ENCODE measurements around the gene RHOF. TPM values are rescaled to one million over a fixed set of nuclear protein-coding genes. Genes with fewer than 3 reads are reported as not detected.

Gene RHOF
- total and polyA plus RNA-seq, 2 of the 13 experiments (the other 11 are each of a cell fraction or from before 2014, with no cell fraction given) = 14.6 to 32.2 TPM

DNA sequence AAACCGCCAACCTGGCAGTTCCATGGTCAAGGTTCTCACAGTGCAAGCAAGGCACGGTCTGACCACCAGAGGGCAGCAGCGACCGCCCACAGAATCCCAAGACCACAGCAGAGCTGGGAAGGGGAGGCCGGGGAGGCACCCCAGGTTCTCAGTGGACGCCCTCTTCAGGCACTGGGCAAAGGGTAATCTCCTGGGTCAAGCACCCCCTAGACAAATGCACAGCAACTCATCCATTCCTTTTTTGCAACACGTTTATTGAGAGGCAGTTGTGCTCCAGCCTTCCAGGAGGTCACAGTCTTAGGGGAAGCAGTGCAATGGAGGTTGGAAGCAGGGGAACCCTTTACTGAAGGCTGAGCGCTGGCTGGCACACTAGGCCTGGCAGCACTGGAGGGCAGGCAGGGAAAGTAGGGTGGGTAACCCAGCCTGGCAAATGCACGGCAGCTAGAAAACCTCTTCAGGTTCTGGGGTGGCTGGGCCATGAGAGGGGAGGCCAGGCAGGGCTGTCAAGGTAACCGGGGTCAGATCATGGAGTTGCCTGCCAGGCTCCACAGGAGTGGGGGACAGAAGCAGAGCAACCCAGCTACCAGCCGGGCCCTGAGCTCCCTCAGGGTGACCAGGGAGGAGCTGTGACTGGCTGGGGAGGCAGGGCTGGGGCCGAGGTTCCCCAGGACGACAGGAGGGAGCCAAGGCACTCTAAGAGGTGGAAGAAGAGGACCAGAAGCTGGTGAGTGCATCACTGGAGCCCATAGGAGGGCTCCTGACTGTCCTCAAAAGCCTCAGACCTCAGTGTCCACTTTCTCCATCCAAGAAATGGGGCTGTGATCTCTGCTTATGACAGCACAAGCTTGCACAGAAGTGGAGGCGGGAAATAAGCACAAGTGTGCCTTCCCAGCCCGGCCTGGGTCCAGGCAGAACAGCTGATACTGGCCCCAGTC is 1.8 kb upstream of the RHOF start (continued):
- TF ChIP-seq, protein P1, sequence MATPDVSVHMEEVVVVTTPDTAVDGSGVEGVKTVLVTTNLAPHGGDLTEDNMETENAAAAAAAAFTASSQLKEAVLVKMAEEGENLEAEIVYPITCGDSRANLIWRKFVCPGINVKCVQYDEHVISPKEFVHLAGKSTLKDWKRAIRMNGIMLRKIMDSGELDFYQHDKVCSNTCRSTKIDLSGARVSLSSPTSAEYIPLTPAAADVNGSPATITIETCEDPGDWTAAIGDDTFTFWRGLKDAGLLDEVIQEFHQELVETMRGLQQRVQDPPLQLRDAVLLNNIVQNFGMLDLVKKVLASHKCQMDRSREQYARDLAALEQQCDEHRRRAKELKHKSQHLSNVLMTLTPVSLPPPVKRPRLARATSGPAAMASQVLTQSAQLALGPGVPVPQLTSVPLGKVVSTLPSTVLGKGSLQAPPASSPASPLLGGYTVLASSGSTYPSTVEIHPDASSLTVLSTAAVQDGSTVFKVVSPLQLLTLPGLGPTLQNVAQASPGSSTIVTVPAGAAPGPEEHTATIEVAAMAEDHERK (CRISPR knock-in tag; IDR thresholded peaks at IDR 0.05; ENCODE audit: low read depth) = no peak
- TF ChIP-seq SMC3 (IDR thresholded peaks at IDR 0.05; ENCODE audit: low read length) (peak; percentile 71), KLF6 (CRISPR knock-in tag; IDR thresholded peaks at IDR 0.05) (0 out of 2 replicates have a peak, but pooled peaks have one; percentile 36), ZBTB38 (CRISPR knock-in tag; IDR thresholded peaks at IDR 0.05) (no peak), MLLT10 (CRISPR knock-in tag; IDR thresholded peaks at IDR 0.05) (no peak), ZNF124 (CRISPR knock-in tag; IDR thresholded peaks at IDR 0.05) (no peak), EED (CRISPR knock-in tag; IDR thresholded peaks at IDR 0.05) (0 out of 2 replicates have a peak, but pooled peaks have one; percentile 50), CEBPG (CRISPR knock-in tag; IDR thresholded peaks at IDR 0.05) (peak; percentile 19; the same call in 1 of the 2 replicates), IKZF4 (CRISPR knock-in tag; IDR thresholded peaks at IDR 0.05; ENCODE audit: borderline replicate concordance, low read depth, not compliant biosample characterization) (peak; percentile 39), HNRNPL (IDR thresholded peaks at IDR 0.05; ENCODE audit: low read depth, low read length) (peak; percentile 38; the same call in 1 of the 2 replicates), ZNF337 (CRISPR knock-in tag; IDR thresholded peaks at IDR 0.05; ENCODE audit: borderline replicate concordance, low read depth) (no peak), CBFB (CRISPR knock-in tag; IDR thresholded peaks at IDR 0.05) (peak; percentile 50), U2AF2 (IDR thresholded peaks at IDR 0.05; ENCODE audit: low read depth, low read length) (no peak), TEAD3 (CRISPR knock-in tag; optimal IDR thresholded peaks at IDR 0.05; ENCODE audit: borderline replicate concordance) (peak; percentile 51), ZFP37 (CRISPR knock-in tag; IDR thresholded peaks at IDR 0.05; ENCODE audit: borderline replicate concordance) (peak; percentile 70; the same call in 1 of the 2 replicates)
- TF ChIP-seq, protein P2, sequence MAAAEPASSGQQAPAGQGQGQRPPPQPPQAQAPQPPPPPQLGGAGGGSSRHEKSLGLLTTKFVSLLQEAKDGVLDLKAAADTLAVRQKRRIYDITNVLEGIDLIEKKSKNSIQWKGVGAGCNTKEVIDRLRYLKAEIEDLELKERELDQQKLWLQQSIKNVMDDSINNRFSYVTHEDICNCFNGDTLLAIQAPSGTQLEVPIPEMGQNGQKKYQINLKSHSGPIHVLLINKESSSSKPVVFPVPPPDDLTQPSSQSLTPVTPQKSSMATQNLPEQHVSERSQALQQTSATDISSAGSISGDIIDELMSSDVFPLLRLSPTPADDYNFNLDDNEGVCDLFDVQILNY (CRISPR knock-in tag; conservative IDR thresholded peaks at IDR 0.05) = 0 out of 2 replicates have a peak, but pooled peaks have one; percentile 8
- TF ChIP-seq, protein P3, sequence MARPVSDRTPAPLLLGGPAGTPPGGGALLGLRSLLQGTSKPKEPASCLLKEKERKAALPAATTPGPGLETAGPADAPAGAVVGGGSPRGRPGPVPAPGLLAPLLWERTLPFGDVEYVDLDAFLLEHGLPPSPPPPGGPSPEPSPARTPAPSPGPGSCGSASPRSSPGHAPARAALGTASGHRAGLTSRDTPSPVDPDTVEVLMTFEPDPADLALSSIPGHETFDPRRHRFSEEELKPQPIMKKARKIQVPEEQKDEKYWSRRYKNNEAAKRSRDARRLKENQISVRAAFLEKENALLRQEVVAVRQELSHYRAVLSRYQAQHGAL (CRISPR knock-in tag; IDR thresholded peaks at IDR 0.05; ENCODE audit: not compliant biosample characterization) = no peak
- TF ChIP-seq, protein P4, sequence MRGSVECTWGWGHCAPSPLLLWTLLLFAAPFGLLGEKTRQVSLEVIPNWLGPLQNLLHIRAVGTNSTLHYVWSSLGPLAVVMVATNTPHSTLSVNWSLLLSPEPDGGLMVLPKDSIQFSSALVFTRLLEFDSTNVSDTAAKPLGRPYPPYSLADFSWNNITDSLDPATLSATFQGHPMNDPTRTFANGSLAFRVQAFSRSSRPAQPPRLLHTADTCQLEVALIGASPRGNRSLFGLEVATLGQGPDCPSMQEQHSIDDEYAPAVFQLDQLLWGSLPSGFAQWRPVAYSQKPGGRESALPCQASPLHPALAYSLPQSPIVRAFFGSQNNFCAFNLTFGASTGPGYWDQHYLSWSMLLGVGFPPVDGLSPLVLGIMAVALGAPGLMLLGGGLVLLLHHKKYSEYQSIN (CRISPR knock-in tag; IDR thresholded peaks at IDR 0.05; ENCODE audit: borderline replicate concordance) = no peak
- TF ChIP-seq, protein P5, sequence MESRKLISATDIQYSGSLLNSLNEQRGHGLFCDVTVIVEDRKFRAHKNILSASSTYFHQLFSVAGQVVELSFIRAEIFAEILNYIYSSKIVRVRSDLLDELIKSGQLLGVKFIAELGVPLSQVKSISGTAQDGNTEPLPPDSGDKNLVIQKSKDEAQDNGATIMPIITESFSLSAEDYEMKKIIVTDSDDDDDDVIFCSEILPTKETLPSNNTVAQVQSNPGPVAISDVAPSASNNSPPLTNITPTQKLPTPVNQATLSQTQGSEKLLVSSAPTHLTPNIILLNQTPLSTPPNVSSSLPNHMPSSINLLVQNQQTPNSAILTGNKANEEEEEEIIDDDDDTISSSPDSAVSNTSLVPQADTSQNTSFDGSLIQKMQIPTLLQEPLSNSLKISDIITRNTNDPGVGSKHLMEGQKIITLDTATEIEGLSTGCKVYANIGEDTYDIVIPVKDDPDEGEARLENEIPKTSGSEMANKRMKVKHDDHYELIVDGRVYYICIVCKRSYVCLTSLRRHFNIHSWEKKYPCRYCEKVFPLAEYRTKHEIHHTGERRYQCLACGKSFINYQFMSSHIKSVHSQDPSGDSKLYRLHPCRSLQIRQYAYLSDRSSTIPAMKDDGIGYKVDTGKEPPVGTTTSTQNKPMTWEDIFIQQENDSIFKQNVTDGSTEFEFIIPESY (CRISPR knock-in tag; IDR thresholded peaks at IDR 0.05) = peak; percentile 82
- TF ChIP-seq, protein P6, sequence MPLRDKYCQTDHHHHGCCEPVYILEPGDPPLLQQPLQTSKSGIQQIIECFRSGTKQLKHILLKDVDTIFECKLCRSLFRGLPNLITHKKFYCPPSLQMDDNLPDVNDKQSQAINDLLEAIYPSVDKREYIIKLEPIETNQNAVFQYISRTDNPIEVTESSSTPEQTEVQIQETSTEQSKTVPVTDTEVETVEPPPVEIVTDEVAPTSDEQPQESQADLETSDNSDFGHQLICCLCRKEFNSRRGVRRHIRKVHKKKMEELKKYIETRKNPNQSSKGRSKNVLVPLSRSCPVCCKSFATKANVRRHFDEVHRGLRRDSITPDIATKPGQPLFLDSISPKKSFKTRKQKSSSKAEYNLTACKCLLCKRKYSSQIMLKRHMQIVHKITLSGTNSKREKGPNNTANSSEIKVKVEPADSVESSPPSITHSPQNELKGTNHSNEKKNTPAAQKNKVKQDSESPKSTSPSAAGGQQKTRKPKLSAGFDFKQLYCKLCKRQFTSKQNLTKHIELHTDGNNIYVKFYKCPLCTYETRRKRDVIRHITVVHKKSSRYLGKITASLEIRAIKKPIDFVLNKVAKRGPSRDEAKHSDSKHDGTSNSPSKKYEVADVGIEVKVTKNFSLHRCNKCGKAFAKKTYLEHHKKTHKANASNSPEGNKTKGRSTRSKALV (CRISPR knock-in tag; IDR thresholded peaks at IDR 0.05) = no peak

Data from HepG2 (cell line).